ENCODE measurements around the gene DPP7.
"Not testable (repeated sequence)": the region's sequence is repeated elsewhere in the genome, so short reads cannot be mapped to it uniquely, and the experiment has no call there.

The DPP7 gene

DNA sequence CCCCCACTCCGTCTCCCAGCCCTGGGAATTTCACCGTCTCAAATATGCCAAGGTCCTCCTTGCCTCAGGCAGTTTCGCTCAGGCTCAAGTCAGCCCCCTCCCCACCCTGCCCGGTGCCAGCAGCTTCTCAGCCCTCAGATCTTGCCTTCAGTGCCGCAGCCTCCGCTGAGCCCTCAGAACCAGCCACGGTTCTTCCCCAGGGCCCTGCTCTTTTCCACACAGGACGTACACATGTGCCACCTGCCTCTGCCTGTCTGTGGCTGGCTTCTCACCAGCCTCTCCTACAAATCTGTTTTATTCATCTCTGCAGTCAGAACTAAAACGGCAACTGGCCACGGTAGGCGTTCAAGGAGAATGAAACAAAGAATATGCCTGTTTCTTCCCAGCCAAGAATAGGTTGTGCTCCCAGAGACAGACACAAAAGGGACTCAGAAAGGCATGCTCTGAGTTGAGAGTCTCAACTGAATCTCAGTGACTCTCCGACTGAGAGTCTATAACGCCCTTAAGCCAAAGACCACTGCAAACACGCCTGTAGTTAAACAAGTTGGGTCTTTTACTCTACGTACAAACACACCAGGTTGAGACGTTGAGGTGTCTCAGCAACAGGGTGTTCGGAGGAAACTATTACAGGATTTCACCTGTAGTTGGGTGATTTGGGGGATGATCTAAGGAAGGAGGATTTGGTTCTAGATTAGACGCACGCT, 13.8 kb upstream of the DPP7 start:
- DNase-seq, result peak; percentile 49

DNA sequence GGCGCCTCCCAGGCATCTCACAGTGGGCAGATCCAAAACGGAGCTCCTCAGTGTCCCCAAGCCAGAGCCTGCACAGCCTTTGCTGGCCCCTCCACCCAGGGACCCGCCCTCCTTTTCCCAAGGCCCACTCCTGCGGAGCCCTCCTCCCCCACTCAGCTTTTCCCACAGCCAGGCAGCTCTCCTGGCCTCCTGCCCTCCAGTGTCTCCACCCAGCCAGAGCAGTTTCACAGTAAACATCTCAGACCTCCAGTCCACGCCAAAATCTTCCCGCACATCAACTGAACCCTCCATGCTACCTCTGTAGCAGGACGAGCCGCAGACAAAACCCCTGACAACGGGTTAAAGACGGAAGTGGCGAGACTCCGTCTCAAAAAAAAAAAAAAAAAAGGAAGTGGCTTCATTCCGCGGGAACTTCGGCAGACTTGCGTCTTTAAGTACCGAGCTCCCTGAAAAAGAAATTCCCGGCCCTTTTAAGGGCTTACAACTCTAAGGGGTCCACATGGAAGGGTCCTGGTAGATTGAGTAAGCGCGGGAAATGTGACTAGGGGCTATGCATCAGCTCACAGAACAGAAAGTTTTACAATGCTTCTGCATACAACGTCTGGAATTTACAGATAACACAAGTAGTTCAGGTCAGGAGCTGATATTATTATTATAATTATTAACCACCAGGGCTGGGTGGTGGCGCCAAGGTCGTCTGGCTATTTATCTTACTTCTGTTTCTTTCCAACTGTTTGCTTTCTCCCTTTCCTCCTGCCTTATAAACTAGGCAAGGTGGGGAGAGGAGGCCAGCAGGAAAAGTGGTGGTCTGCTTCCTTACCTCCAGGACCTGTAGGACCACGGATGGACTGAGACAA, 13.0 kb upstream of the DPP7 start:
- peak; percentile 91 for DNase-seq

DNA sequence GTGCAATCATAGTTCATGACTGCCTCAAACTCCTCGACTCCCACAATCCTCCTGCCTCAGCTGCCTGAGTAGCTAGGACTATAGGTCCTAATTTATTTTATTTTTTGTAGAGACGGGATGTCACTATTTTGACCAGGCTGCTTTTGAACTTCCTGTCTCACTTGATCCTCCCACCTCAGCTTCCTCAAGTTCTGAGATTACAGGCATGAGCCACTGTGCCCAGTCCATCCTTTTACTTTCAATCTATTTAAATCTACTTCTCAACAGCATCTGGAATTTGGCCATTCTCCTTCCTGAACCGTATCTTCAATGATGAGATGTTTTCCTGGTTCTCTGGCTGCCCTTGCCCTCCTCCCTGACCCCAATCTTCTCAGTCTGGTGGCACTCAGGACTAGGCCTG, 12.3 kb upstream of the DPP7 start:
- no peak for DNase-seq

DNA sequence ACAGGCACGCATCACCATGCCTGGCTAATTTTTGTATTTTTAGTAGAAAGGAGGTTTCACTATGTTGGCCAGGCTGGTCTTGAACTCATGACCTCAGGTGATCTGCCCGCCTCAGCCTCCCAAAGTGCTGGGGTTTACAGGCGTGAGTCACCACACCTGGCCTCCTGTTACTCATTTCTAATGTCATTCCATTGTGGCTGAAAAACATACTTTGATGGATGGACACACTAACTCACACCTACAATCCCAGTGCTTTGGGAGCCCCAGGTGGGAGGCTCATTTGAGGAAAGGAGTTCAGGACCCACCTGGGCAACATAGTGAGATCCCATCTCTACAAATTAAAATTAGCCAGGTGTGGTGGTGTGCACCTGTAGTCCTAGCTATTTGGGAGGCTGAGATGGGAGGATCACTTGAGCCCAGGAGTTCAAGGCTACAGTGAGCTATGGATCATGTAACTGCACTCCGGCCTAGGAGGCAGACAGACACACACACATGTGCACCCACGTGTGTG, 9.5 kb upstream of the DPP7 start:
- DNase-seq, result not testable (repeated sequence)

DNA sequence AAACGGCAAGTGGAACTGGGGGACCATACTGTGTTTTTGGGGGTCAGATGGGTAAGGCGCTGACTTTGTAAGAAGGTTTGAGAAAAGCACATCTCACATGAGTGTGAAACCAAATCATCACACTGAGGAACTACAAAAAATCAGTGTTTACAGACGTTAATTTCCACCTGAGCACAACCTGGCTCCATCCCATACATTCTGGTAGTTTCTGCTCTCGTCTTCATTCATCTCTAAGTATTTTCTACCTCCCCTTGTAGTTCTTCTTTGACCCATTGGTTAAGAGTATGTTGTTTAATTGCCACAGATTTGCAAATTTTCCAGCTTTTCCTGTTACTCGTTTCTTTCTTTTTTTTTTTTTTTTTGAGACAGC, 8.9 kb upstream of the DPP7 start:
- no peak for DNase-seq

DNA sequence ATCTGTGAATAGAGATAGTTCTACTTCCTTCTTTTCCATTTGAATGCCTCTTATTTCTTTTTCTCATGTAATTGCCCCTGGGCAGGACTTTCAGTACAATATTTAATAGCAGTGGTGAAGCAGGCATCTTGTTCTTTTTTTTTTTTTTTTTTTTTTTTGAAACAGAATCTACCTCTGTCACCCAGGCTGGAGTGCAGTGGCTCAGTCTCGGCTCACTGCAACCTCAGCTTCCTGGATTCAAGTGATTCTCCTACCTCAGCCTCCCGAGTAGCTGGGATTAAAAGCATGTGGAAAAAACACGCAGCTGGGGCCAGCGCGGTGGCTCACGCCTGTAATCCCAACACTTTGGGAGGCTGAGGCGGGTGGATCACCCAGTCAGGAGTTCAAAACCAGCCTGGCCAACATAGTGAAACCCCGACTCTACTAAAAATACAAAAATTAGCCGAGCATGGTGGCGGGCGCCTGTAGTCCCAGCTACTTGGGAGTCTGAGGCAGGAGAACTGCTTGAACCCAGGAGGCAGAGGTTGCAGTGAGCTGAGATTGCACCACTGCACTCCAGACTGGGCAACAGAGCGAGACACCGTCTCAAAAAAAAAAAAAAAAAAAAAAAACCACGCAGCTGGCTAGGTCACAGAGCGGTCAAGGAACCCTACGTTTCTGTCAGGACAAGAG, 8.4 kb upstream of the DPP7 start:
- DNase-seq, result not testable (repeated sequence)

DNA sequence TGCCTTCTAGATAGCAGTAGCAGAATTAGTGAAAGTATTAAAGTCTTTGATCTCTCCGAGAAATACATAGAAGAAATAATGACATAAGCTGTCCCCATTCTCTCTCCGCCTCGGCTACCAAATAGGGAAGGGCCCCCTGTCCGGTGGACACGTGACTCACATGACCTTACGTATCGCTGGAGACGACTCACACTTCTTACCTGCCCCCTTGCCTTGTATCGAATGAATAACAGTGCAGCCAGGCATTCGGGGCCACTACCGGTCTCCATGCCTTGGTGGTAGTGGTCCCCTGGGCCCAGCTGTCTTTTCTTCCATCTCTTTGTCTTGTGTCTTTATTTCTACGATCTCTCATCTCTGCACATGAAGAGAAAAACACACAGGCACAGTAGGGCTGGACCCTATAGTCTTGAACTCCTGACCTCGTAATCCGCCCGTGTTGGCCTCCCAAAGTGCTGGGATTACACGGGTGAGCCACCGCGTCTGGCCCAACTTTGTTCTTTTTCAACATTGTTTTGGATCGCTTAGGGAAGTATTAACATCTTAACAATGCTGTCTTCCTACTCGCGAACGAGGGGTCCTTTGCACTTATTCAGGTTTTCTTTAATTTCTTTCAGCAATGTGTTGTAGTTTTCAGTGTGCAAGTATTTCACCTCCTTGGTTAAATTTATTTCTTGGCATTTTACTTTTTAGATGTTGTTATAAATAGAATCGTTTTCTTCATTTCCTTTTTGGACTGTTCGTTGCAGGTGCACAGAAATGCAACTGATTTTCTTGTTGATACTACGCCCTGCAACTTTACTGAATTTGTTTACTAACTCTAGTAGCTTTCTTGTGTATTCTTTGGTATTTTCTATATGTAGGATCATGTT, 7.6 kb upstream of the DPP7 start:
- not testable (repeated sequence) for DNase-seq

DNA sequence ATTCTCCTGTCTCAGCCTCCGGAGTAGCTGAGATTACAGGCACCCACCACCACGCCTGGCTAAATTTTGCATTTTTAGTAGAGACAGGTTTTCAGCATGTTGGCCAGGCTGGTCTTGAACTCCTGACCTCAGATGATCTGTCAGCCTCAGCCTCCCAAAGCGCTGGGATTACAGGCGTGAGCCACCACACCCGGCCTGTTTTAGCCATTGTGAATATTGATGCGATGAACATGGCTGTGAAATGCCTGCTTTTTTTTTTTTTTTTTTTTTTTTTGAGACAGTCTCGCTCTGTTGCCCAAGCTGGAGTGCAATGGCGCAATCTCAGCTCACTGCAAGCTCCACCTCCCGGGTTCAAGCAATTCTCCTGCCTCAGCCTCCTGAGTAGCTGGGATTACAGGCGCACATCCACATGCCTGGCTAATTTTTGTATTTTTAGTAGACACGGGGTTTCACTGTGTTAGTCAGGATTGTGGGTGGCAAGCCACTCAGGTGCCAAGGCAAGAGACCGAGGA, 3.6 kb upstream of the DPP7 start:
- not testable (repeated sequence) for DNase-seq

DNA sequence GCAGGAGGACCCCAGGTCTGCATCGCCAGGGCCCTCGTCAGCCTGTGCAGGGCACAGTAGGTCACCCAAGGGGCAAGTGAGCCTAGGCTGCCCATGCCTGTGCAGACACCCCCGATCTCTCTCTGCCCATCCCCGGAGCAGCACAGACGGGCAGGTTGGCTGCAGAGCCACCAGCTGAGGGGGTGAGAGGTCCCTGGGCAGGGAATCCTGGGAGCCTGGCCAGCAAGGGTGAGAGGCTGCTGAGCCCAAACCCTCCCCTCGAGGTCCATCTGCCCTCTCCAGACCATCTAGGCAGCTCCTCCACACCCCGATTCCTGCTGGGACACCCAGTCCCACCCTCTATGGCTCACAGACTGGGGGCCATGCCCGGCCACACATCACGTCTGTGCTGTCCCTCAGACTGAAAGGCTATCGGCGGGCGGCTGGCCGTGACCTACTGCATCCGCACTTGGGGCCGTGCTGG, 2.8 kb upstream of the DPP7 start:
- DNase-seq, result no peak

DNA sequence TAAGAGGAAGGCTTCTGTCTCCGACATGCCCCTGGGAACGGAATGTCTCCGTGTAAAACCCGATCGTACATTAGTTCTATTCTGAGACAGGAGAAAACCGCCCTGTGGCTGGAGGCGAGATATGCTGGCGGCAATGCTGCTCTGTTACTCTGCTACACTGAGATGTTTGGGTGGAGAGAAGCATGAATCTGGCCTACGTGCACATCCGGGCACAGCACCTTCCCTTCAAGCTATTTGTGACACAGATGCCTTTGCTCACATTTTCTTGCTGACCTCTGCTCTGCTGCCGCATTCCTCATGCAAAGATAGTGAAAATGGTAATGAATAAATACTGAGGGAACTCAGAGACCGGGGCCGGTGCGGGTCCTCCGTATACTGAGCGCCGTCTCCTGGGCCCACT, 2.2 kb upstream of the DPP7 start:
- DNase-seq, result no peak

DNA sequence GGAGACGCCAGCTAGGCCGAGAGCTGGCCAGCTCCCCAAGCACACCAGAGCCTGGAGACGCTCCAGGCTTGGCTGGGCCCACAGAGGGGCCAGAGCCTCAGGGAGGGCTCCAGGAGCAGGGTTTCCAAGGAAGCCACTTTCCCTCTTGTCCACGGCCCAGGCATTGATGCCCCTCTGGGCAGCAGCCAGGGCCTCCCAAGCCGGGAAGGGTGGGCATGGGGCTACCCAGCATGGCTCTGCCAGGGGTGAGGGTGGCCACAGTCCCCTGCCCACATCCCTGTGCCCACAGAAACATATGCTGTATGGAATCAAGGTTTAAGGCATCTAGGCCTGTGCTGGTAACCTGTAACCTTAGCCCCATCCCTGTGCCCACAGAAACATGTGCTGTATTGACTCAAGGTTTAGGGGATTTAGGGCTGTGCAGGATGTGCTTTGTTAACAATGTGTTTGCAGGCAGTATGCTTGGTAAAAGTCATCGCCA, 1.5 kb upstream of the DPP7 start:
- DNase-seq, result no peak

DNA sequence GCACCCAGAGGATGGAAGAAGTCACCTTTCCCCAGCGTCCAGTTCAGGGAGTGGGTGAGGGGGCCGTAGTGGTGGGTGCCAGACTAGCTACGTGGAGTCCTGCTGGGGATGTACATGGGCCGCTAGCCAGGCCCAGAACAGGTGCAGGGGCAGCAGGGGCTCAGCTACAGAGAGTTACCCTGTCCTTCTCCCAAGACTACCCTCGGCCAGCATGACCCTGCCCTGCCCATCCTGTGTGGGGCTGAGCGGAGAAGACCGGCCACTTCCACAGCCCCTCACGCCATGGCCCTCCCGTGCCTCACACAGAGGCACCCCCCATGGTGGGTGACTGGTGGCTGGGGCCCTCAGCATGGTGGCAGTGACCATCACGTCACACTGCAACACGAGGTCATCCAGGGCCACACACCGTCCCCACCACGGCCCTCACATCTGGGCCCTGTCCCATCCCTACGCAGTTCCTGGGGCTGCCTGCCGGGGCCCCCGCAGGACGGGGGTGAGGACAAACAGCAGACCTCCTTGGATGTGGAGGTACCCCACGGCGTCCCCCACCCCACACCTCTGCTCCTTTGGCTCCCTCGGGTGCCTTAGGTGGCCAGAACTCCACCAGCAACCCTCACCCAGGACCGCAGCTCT, 977 bp upstream of the DPP7 start:
- no peak for DNase-seq

DNA sequence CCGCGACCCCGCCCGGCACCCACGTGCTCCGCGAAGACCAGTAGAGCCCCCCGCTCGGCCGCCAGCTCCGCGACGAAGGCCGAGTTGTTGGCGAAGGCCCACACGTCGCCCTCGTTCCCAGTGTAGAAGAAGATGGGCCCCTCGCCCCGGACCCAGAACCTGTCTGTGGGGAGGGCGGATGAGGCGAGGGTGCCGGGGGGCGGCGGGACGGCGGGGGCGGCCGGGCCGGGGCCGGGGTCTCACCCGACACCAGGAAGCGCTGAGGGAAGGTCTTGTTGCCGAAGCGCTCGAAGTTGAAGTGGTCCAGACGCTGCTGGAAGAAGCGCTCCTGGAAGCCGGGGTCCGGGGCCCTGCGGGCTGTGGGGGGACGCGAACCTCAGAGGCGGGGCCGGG, 317 bp downstream of the DPP7 start:
- peak; percentile 45 for DNase-seq

DNA sequence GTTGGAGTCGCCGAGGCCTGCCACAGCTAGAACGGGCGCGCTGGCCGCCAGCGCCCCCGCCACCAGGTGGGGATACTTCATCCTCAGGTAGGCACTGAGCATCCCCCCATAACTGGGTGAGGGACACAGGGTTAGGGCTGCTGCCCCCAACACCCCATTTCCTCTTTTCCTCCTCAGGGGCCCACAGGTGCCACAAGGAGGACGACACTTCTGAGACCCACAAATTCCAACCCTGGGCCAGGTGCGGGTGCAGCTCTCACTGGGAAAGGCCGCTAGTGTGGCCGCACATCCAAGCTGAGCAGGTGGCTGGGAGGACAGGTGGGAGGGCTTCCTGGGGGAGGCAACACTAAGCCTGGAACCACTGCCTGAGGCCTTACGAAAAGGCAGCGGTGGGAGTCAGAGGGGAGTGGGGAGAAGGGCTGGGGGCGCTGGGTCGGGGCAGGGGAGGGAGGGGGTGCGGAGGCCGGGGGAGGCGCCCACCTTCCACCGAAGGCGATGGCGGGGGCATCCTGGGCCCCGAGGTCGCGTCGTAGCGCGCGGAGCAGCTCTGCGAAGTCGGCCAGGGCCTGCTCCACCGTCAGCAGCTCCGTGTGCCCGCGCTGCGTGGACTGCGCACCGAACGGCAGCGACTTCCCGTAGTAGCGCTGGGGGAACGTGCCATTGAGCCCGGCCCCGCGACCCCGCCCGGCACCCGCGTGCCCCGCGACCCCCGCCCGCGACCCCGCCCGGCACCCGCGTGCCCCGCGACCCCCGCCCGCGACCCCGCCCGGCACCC, 961 bp downstream of the DPP7 start:
- peak; percentile 58 for DNase-seq

DNA sequence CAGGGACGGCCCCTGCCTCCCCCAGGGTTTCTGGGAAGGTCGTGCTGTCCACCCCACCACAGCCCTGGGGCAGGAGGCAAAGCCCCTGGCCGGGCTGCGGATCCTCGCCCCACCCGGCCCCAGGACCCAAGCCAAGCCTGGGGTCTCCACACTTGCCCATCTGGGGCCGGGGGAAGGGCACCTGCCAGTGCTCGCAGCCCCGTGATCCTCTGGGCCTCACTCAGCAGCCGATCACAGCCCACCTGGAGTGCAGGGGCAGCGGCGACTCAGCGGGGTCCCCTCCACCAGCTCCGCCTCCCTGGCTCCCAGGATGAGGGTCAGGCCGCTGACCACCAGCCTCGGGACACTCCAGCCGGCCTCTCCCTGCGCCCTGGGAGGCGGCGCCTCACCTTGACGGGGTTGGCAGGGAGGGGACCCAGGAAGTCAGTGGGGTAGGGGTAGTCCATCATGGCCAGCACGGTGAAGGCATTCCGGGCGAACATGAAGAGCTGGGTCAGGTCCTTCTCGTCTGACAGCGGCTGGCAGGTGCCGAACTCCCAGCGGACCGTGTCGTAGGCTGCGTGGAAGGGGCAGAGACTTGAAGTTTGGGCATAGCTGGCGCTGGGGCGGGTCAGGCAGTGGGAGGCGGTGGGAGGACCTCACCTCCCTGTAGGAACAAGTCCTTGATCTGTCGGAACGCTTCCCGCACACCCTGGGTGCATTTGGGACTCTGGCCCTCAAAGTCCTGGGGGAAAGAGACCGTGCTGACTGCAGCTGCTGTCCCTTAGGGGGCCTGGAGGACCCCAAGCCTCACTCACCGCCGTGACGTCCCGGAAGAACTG, 1.8 kb downstream of the DPP7 start:
- DNase-seq, result no peak

DNA sequence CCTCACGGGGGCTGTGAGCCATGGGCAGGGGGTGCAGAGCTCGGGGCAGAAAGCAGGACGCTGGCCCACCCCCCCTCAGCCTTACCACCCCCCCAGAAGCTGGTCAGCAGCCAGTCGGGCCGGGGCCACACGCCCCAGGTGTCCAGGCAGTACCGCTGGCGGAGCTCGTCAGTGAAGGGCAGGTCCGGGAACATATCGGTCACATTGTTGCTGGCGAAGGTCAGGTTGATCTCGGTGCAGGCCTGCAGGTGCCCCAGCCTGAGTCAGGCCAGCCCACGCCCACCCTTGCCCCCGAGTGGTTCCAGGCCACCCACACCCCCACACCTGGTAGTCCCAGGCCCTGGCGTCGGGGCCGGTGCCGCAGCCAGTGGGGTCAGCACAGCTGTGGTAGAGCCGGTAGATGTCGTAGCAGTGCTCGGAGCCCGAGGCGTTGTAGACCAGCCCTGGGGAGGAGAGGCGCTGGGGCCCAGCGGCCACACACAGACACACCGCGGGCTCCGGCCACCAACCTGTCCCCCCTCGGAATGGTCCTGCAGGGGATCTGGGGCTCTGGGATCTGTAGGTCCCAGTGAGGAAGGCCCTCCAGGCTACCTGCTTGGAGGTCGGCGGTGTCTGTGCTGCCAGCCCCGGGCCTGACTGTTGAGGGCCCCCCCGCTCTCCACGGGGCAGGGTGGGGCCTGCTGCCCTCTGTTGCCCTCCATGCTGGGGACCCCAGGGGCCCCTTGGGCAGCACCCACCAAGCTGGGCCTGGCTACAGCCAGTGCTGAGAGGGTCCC, 2.6 kb downstream of the DPP7 start:
- no peak for DNase-seq

DNA sequence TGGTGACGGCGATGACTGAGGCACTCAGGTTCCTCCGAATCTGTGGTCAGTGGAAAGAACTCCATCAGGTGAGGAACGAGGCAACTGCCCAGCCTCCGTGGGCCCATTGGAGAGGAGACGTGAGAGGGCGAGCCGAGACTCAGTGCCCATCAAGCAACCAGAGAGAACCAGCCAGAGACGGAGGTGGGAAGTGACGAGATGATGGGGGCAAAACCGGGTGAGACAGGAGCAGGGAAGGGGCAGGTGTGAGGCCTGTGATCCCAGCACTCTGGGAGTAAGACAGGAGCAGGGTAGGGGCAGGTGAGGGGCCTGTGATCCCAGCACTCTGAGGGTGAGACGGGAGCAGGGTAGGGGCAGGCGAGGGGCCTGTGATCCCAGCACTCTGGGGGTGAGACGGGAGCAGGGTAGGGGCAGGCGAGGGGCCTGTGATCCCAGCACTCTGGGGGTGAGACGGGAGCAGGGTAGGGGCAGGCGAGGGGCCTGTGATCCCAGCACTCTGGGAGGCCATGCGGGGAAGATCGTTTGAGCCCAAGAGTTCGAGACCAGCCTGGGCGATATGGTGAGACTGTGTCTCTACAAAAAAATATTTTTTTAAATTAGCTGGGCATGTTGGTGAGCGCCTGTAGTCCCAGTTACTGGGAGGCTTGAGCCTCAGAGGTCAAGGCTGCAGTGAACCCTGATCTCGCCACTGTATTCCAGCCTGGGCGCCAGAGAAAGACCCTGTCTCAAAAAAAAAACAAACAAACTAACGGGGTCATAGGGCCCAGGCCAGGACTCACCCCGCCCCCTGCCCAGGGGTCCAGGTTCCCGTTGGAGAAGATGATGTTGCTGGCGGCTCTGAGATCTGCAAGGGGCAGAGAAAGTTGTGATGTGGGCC, 3.4 kb downstream of the DPP7 start:
- DNase-seq, result no peak

All from hematopoietic multipotent progenitor cell treated with erythropoietin and hydrocortisone succinate and interleukin-3 and kit ligand, for 6 days (in vitro differentiated cells).